Measurements from ENCODE around the gene KRTAP6-3. TPM values are rescaled to one million over a fixed set of nuclear protein-coding genes. Genes with fewer than 3 reads are reported as not detected.

Gene KRTAP6-3
- total RNA-seq, 1 donor from 2014 or later, result not detected

DNA sequence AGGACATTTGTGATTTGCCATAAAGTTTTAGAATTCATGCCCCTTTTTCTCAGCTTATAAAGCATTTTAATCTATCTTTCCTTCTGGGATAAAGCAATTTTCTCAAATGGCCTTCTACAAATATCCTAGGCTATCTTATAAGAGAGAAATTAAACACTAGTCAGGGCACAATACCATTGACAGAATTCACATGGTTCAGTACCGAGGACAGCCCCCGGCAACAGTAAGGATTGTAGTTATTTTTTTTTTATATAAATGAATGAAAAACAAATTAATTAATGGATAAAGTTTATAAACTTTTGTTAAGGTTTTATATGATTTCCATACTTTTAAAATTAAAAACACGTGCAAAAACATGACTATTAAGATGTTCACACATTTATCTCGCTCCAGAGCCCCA lies 35.9 kb downstream of the KRTAP6-3 start:
- no peak for ATAC-seq

DNA sequence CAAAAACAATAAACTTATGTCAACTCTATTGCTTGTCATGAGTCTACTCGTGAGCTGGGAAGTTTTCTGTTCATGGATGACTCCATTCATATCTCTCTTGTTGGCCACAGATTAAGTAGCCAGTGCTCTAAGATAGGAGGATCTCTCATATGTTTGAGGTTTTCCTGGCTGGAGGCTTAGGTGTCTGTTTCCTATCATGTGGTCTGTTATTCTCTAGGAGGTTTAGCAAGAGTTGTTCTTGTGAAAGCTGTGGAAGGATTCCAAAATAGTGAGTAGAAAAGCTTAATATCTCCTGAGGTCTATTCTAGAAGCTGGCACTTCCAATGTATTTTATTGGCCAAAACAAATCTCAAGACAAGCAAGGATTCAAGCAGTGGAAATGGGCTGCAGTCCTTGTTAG lies 37.0 kb downstream of the KRTAP6-3 start:
- ATAC-seq, result no peak

GRCh38 chr21:30634906-30635305 lies 42.7 kb downstream of the KRTAP6-3 start, which contains the start of gene KRTAP20-2:
KRTAP20-2 (plus strand) TSS chr21:30635206; CDS start chr21:30635264, 58 bp downstream.
- ATAC-seq, result no peak

DNA sequence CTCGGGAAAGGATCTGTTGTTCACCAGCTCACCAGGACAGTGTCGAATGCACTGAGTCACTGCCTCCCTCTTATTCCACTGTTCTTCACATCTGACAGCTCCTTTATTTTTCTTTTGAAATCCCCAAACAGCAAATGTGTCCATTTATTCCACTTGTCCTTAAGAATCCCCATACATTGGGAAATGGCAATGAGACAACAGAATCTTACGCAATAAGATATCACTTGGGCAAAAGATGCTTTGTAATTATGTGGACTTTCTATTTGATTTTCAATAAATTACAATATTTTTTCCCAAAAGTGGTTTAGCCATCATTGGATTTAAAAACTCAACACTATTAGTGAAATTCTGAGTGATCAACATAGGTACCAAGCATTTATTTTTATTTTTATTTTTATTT lies 46.4 kb downstream of the KRTAP6-3 start:
- no peak for ATAC-seq

DNA sequence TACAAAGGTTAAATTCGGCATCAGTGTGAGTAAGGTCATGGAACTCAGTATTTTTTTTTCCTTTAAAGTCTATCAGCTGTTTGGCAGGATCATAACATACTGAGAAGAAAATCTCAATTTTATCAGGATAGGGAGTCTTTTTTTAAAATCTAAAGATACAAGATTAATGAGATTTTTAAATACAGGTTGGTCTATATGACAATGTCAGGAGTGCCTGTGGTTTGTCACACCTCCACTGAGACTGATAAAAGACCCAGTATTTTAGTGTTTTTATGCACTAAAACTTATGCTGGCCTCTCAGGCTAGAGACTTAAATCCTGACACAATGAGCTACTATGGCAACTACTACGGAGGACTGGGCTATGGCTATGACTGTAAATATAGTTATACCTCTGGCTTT lies 50.3 kb downstream of the KRTAP6-3 start, which contains the start of gene KRTAP20-3:
Gene KRTAP20-3, plus strand, starts transcription at position 301 of the 400 bp plus-strand sequence.
- no peak for ATAC-seq

Other genes starting within 250 kb of the KRTAP6-3 start
- not detected for gene KRTAP23-1, start 243.8 kb upstream of the KRTAP6-3 start, total RNA-seq
- not detected for gene KRTAP13-2, start 220.2 kb upstream of the KRTAP6-3 start, total RNA-seq
- gene KRTAP13-1, start 196.4 kb upstream of the KRTAP6-3 start, total RNA-seq, result not detected
- not detected for gene KRTAP13-3, start 166.5 kb upstream of the KRTAP6-3 start, total RNA-seq
- not detected for gene KRTAP13-4, start 162.2 kb upstream of the KRTAP6-3 start, total RNA-seq
- gene KRTAP15-1, start 152.2 kb upstream of the KRTAP6-3 start, total RNA-seq, result not detected
- not detected for gene KRTAP19-1, start 112.1 kb upstream of the KRTAP6-3 start, total RNA-seq
- not detected for gene KRTAP19-2, start 105.0 kb upstream of the KRTAP6-3 start, total RNA-seq
- not detected for gene KRTAP19-3, start 100.4 kb upstream of the KRTAP6-3 start, total RNA-seq
- not detected for gene KRTAP19-4, start 95.3 kb upstream of the KRTAP6-3 start, total RNA-seq
- gene KRTAP19-5, start 90.3 kb upstream of the KRTAP6-3 start, total RNA-seq, result not detected
- not detected for gene KRTAP19-6, start 50.6 kb upstream of the KRTAP6-3 start, total RNA-seq
- gene KRTAP19-7, start 31.1 kb upstream of the KRTAP6-3 start, total RNA-seq, result not detected
- not detected for gene KRTAP22-2, start 2.0 kb upstream of the KRTAP6-3 start, total RNA-seq
- not detected for gene KRTAP6-2, start 6.5 kb downstream of the KRTAP6-3 start, total RNA-seq
- gene KRTAP22-1, start 8.6 kb downstream of the KRTAP6-3 start, total RNA-seq, result not detected
- not detected for gene KRTAP6-1, start 21.5 kb downstream of the KRTAP6-3 start, total RNA-seq
- not detected for gene KRTAP20-1, start 24.0 kb downstream of the KRTAP6-3 start, total RNA-seq
- not detected for gene KRTAP20-4, start 28.2 kb downstream of the KRTAP6-3 start, total RNA-seq
- gene KRTAP20-2, start 42.8 kb downstream of the KRTAP6-3 start, total RNA-seq, result not detected
- gene KRTAP20-3, start 50.4 kb downstream of the KRTAP6-3 start, total RNA-seq, result not detected
- gene KRTAP21-3, start 126.3 kb downstream of the KRTAP6-3 start, total RNA-seq, result not detected
- gene KRTAP21-2, start 154.8 kb downstream of the KRTAP6-3 start, total RNA-seq, result not detected
- gene KRTAP21-1, start 163.0 kb downstream of the KRTAP6-3 start, total RNA-seq, result not detected
- gene KRTAP8-1, start 220.8 kb downstream of the KRTAP6-3 start, total RNA-seq, result not detected
- gene KRTAP7-1, start 237.3 kb downstream of the KRTAP6-3 start, total RNA-seq, result not detected

Data from esophagus mucosa (tissue), 1 donor.